ENCODE measurements around the gene ECT2L. TPM values are rescaled to one million over a fixed set of nuclear protein-coding genes. Genes with fewer than 3 reads are reported as not detected.

Gene ECT2L
- polyA plus RNA-seq, 3 donors = not detected

DNA sequence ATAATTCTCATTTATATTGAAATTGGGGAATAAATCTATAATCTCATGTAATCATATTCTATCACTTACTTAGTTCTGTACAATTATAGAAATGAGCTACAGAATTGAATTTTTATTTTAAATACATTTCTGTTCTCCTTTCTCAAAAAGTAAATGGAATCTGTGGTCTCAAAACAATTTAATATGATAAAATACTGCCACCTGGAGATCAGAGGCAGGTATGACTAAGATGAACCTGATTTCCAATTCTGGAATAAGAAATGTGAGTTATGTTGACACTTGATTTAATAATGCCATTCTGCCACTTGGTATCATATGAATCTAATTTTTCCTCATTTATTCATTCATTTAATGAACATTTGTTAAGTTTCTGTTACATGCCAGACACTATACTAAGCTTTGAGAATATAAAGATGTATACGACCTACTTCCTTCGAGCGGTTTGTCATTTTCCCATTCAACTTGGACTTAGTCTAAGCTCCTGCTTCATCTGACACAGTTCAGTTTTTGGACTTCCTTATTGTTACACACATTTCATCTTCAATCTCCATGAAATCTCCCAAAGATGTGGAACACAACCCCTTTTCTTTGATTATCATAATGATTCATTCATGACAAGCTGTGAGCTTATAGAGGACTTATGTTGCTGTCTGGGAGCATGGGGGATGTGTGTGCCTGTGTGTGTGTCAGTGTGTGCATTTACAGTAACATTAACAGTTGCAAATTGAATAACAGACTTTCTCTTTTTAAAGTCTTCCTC lies 29.8 kb upstream of the ECT2L start:
- Histone ChIP-seq H3K27me3 (ENCODE audit: control insufficient read depth in 2 of 2, insufficient read depth in 2 of 2, low read length in 2 of 2) (no peaks in the 10 kb centered on the region), H3K9ac (ENCODE audit: insufficient read depth, low read length, poor library complexity, severe bottlenecking) (no peak overlapping the region), H2AFZ (ENCODE audit: insufficient read depth, low read depth, low read length, poor library complexity, severe bottlenecking) (no peak overlapping the region), H3K9me3 (replicated peaks in 1 of 2; ENCODE audit: control insufficient read depth in 1 of 2, insufficient read depth in 1 of 2, low read length in 2 of 2) (no peaks in the 10 kb centered on the region), H3K27ac (ENCODE audit: low read depth in 1 of 2, low read length in 2 of 2) (no peak overlapping the region), H3K4me3 (replicated peaks in 1 of 3; ENCODE audit: low read depth in 2 of 3, low read length in 3 of 3) (no peak overlapping the region), H3K36me3 (replicated peaks in 1 of 2; ENCODE audit: control insufficient read depth in 1 of 2, insufficient read depth in 2 of 2, low read length in 2 of 2) (no peaks in the 10 kb centered on the region), H4K20me1 (ENCODE audit: insufficient read depth, low read length) (no peaks in the 10 kb centered on the region), H3K4me1 (ENCODE audit: control insufficient read depth in 1 of 2, insufficient read depth in 2 of 2, low read length in 2 of 2) (peaks cover 6 to 9% of the 10 kb centered on the region in 2 donors), H3K79me2 (ENCODE audit: insufficient read depth, low read length) (no peaks in the 10 kb centered on the region), H3K4me2 (replicated peaks; ENCODE audit: extremely low read depth, low read length, poor library complexity, severe bottlenecking) (no peak overlapping the region)
- Mint-ChIP-seq H3K9me3 (no peaks in the 10 kb centered on the region), H3K4me3 (no peak overlapping the region), H3K27ac (peak overlapping the region in 1 of 7 donors; percentile 6), H3K27me3 (ENCODE audit: low read depth in 3 of 3) (peaks cover 0 to 2% (median 1%) of the 10 kb centered on the region in 3 donors), H3K36me3 (no peaks in the 10 kb centered on the region), H3K4me1 (peaks cover 5% of the 10 kb centered on the region)
- TF ChIP-seq, protein P1, sequence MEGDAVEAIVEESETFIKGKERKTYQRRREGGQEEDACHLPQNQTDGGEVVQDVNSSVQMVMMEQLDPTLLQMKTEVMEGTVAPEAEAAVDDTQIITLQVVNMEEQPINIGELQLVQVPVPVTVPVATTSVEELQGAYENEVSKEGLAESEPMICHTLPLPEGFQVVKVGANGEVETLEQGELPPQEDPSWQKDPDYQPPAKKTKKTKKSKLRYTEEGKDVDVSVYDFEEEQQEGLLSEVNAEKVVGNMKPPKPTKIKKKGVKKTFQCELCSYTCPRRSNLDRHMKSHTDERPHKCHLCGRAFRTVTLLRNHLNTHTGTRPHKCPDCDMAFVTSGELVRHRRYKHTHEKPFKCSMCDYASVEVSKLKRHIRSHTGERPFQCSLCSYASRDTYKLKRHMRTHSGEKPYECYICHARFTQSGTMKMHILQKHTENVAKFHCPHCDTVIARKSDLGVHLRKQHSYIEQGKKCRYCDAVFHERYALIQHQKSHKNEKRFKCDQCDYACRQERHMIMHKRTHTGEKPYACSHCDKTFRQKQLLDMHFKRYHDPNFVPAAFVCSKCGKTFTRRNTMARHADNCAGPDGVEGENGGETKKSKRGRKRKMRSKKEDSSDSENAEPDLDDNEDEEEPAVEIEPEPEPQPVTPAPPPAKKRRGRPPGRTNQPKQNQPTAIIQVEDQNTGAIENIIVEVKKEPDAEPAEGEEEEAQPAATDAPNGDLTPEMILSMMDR (IDR thresholded peaks at IDR 0.05) = peak; percentile 73
- 95% methylated on average over 3 of the region's 3 CpGs for WGBS (ENCODE audit: insufficient coverage)
- DNase-seq = peak; percentile 25 to 48 (median 27)
- intact Hi-C loops (cut with micrococcal nuclease) = loop anchor here (2.0 to 10.0 kb wide), 2 partner anchors 177 to 341 kb away; no protein-coding TSS in a partner anchor

DNA sequence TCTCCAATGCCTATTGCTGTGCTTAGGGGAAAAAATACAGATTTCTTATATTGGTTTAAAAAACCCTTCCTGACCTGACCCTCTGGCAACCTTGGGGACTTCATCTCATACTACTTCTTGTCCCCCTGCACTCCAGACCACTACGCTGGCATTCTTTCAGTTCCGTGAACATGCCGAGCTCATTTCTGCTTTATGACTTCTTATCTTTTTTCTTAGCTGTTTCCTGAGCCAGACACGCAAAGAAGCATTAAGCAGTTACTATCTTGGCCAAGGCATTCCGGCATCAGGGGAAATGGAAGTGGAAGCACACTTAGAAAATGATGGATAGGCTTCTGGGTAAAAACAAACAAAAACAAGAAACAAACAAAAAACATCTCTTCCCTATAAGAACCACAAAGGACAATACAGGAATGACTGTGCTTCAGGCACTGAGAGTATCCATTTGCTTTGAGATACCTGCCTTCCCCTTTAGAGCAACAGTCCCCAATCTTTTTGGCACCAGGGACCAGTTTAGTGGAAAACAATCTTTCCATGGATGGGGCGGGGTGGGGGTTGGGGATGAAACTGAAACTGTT lies 26.7 kb upstream of the ECT2L start:
- H4K20me1 ChIP-seq (ENCODE audit: insufficient read depth, low read length) = no peaks in the 10 kb centered on the region
- H3K4me3 Mint-ChIP-seq = peak overlapping the region in 1 of 2 donors; percentile 44
- no peaks in the 10 kb centered on the region for H3K36me3 Mint-ChIP-seq
- H3K27me3 Mint-ChIP-seq (ENCODE audit: low read depth in 3 of 3) = peaks cover 0 to 2% (median 1%) of the 10 kb centered on the region in 3 donors
- intact Hi-C loops (cut with micrococcal nuclease) = loop anchor here in 1 of 2 donors (10.0 kb wide), 1 partner anchor 344 kb away; no protein-coding TSS in a partner anchor
- 0% methylated on average over 4 of the region's 6 CpGs for WGBS (ENCODE audit: insufficient coverage)
- H3K79me2 ChIP-seq (ENCODE audit: insufficient read depth, low read length) = peaks cover 4% of the 10 kb centered on the region
- no peak overlapping the region for H3K4me3 ChIP-seq (replicated peaks in 1 of 3; ENCODE audit: low read depth in 2 of 3, low read length in 3 of 3)
- no peak overlapping the region for H3K9ac ChIP-seq (ENCODE audit: insufficient read depth, low read length, poor library complexity, severe bottlenecking)
- TF ChIP-seq, protein P1 (IDR thresholded peaks at IDR 0.05) = no peak
- peaks cover 16% of the 10 kb centered on the region for H3K4me1 Mint-ChIP-seq
- H3K27ac ChIP-seq (ENCODE audit: low read depth in 1 of 2, low read length in 2 of 2) = no peak overlapping the region
- H3K27ac Mint-ChIP-seq = no peak overlapping the region
- peak overlapping the region; percentile 39 for H2AFZ ChIP-seq (ENCODE audit: insufficient read depth, low read depth, low read length, poor library complexity, severe bottlenecking)
- H3K9me3 Mint-ChIP-seq = no peaks in the 10 kb centered on the region
- H3K36me3 ChIP-seq (replicated peaks in 1 of 2; ENCODE audit: control insufficient read depth in 1 of 2, insufficient read depth in 2 of 2, low read length in 2 of 2) = no peaks in the 10 kb centered on the region
- no peak for DNase-seq
- H3K9me3 ChIP-seq (replicated peaks in 1 of 2; ENCODE audit: control insufficient read depth in 1 of 2, insufficient read depth in 1 of 2, low read length in 2 of 2) = no peaks in the 10 kb centered on the region
- no peak overlapping the region for H3K4me2 ChIP-seq (replicated peaks; ENCODE audit: extremely low read depth, low read length, poor library complexity, severe bottlenecking)
- no peaks in the 10 kb centered on the region for H3K27me3 ChIP-seq (ENCODE audit: control insufficient read depth in 2 of 2, insufficient read depth in 2 of 2, low read length in 2 of 2)
- peaks cover 15 to 19% of the 10 kb centered on the region in 2 donors for H3K4me1 ChIP-seq (ENCODE audit: control insufficient read depth in 1 of 2, insufficient read depth in 2 of 2, low read length in 2 of 2)
